ENCODE results near the gene NTM.

The NTM gene

DNA sequence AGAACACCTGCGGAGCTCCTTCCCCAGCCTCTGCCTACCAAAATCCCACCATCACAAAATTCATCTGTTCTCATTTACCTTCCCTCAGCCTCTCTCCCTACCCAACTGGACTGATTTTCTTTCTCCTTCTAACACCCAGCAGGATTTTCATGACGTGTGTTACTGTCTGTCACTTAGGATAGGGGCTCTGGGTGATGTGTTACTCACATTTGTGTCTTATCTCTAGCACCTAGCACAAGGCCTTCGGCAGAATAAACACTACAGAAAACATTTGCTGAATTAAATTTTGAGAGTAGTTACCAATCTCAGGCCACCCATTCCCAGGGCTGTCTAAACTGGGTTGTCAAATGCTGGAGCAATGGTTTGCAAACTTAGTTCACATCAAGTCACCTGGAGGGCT lies 88.0 kb downstream of the NTM start:
- no peaks in the 10 kb centered on the region for H3K4me1 ChIP-seq
- DNase-seq, result no peak
- TF ChIP-seq, protein P1, sequence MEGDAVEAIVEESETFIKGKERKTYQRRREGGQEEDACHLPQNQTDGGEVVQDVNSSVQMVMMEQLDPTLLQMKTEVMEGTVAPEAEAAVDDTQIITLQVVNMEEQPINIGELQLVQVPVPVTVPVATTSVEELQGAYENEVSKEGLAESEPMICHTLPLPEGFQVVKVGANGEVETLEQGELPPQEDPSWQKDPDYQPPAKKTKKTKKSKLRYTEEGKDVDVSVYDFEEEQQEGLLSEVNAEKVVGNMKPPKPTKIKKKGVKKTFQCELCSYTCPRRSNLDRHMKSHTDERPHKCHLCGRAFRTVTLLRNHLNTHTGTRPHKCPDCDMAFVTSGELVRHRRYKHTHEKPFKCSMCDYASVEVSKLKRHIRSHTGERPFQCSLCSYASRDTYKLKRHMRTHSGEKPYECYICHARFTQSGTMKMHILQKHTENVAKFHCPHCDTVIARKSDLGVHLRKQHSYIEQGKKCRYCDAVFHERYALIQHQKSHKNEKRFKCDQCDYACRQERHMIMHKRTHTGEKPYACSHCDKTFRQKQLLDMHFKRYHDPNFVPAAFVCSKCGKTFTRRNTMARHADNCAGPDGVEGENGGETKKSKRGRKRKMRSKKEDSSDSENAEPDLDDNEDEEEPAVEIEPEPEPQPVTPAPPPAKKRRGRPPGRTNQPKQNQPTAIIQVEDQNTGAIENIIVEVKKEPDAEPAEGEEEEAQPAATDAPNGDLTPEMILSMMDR (IDR thresholded peaks at IDR 0.05; ENCODE audit: low read depth, low read length), result no peak
- no peak overlapping the region for H3K4me3 ChIP-seq (ENCODE audit: low read depth, low read length)
- no peaks in the 10 kb centered on the region for H3K9me3 ChIP-seq
- H3K27me3 ChIP-seq, result no peaks in the 10 kb centered on the region
- no peaks in the 10 kb centered on the region for H3K36me3 ChIP-seq

DNA sequence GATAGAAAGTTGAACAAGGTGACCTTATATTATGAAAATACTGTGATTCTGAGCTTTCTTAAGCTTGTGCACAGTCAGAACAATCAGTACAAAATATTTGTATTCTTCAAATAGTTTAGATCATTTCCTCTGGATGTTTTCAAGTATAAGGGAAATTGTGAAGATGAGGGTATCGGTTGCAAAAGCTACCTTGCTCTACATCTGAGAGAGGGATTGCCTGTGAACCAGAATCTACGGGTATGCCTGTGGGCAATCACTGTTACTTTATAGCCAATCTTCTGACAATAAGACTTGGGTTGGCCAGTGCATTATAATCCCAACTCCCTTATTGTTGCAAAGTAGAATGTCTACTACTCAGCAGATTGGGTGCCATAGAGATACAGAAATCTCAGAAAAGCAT lies 90.5 kb downstream of the NTM start:
- no peak overlapping the region for H3K4me3 ChIP-seq (ENCODE audit: low read depth, low read length)
- TF ChIP-seq, protein P1 (IDR thresholded peaks at IDR 0.05; ENCODE audit: low read depth, low read length), result no peak
- DNase-seq, result no peak
- no peaks in the 10 kb centered on the region for H3K27me3 ChIP-seq
- H3K36me3 ChIP-seq, result no peaks in the 10 kb centered on the region
- H3K4me1 ChIP-seq, result no peaks in the 10 kb centered on the region
- no peaks in the 10 kb centered on the region for H3K9me3 ChIP-seq

DNA sequence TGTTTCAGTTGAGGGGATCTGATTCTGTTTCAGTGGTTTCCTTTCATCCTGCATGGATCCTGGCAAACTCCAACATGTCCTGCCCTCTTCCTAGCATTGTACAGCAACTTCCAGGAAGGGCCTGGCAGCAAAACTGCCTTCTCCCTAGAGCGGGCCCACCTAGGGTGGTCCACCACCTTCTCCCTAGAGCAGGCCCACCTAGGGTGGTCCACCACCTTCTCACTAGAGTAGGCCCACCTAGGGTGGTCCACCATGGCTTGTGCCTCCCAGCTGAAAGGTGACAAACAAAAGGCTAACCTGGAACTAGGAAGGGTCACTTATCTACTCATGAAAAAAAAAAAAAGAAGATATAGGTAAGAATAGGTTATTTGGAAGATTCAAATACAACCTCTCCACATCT lies 92.2 kb downstream of the NTM start:
- Histone ChIP-seq H3K27me3 (no peaks in the 10 kb centered on the region), H3K36me3 (no peaks in the 10 kb centered on the region), H3K4me3 (ENCODE audit: low read depth, low read length) (no peak overlapping the region), H3K4me1 (no peaks in the 10 kb centered on the region), H3K9me3 (no peaks in the 10 kb centered on the region)
- TF ChIP-seq, protein P1 (IDR thresholded peaks at IDR 0.05; ENCODE audit: low read depth, low read length), result no peak
- no peak for DNase-seq

DNA sequence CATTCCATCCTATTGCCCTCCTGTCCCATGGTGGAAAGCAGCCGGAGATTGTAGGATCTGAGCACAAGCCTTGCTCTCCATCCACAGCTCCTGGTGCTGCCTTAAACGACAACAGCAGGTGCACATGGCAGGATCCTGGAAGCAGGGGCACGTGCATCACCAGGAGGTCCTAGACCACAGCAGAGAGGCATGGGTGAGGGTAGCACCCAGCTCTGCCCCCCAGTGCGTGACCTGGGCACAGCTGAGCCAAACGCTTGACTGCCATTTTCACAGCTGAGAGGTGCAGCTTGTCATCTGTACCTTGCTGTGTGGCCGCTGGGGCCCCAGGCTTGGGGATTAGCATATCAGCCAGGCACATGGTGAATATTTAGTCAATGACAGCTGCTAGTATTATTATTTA lies 92.7 kb downstream of the NTM start:
- Histone ChIP-seq H3K27me3 (no peaks in the 10 kb centered on the region), H3K4me3 (ENCODE audit: low read depth, low read length) (no peak overlapping the region), H3K4me1 (no peaks in the 10 kb centered on the region), H3K36me3 (no peaks in the 10 kb centered on the region), H3K9me3 (no peaks in the 10 kb centered on the region)
- TF ChIP-seq, protein P1 (IDR thresholded peaks at IDR 0.05; ENCODE audit: low read depth, low read length), result no peak
- no peak for DNase-seq

DNA sequence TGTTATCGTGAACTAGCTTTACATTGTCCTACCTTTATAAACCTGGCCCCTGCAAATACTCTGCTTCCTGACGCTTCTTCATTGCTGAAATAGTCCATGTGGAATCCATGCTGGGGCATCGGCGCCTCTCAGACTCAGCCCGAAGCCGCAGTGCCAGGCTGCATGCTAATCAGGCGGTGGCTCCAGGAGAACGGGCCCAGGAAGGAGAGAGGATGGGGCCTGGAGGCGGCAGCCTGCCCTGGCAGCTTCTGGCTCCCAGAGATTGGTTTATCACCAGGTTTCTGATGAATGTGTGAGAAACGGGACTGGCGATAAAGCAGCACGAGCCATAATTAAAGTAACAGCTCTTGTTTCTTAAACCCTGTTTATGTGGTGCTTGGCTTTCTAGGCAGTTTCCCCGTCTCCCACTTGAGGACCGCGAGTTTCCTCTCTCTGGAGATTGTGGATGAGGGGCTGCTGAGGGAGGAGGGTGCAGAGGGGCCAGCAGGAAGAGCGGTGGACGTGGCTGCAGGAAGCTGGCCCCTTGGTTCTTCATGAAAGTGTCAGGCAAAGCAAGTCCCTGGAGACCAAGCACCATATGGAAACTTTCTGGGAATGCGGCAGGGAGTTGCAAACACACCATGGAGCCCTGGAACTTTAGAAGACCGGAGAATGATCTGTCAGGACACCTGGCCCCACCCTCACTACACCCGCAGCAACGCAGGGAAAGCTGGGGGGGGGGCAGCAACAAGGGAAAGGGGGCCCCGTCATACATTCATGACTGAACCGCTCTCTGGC lies 93.4 kb downstream of the NTM start:
- H3K4me1 ChIP-seq, result no peaks in the 10 kb centered on the region
- no peak overlapping the region for H3K4me3 ChIP-seq (ENCODE audit: low read depth, low read length)
- H3K27me3 ChIP-seq, result no peaks in the 10 kb centered on the region
- TF ChIP-seq, protein P1 (IDR thresholded peaks at IDR 0.05; ENCODE audit: low read depth, low read length), result no peak
- DNase-seq, result no peak
- no peaks in the 10 kb centered on the region for H3K36me3 ChIP-seq
- no peaks in the 10 kb centered on the region; the same call in 1 of the 2 replicates for H3K9me3 ChIP-seq

DNA sequence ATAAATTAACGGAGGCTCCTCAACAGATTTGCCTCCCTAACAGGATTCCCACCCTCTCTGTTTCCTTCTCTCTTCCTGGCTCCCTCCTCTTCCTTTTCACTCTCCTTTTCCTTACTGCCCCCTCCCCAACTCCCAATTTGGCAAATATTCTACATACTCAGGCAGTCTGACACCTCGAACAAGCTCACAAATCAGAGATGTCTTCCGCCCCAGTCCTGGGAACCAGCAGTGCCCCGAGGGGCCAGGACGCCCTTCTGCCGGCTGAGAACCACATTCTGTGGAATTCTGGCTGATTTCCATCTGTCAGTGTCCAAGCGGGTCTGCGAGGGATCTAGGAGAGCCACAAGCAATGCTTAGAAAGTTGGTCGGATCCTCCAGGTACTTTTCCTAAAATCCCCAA lies 94.0 kb downstream of the NTM start:
- H3K36me3 ChIP-seq, result no peaks in the 10 kb centered on the region
- DNase-seq, result no peak
- H3K27me3 ChIP-seq, result no peaks in the 10 kb centered on the region
- TF ChIP-seq, protein P1 (IDR thresholded peaks at IDR 0.05; ENCODE audit: low read depth, low read length), result no peak
- H3K4me3 ChIP-seq (ENCODE audit: low read depth, low read length), result no peak overlapping the region
- no peaks in the 10 kb centered on the region; the same call in 1 of the 2 replicates for H3K9me3 ChIP-seq
- no peaks in the 10 kb centered on the region for H3K4me1 ChIP-seq

Data from BE2C (cell line).